Stomach (tissue), 9 donors: ENCODE measurements around the gene COMMD7. TPM values are rescaled to one million over a fixed set of nuclear protein-coding genes. Genes with fewer than 3 reads are reported as not detected.

ENCODE experiments used
- DNase-seq, 2 donors: peaks; one replicate each; pipeline versions ENCODE4 v3.0.0 to v3.0.0-alpha.2; 2013 to 2019
- H3K27ac ChIP-seq, 5 donors: fragments of 200-600 bp in 4 of 5; sonication (generic) in 4 of 5; one replicate each; pipeline ENCODE4 v1.5.1; 2013 to 2019; ENCODE audit warnings: mild to moderate bottlenecking in 1 of 5, moderate library complexity in 1 of 5
- H3K27me3 ChIP-seq, 3 donors: fragments of 200-600 bp; sonication (generic); one replicate each; pipeline ENCODE4 v1.5.1; 2017 to 2019; ENCODE audit warnings: mixed run types in 1 of 3
- H3K36me3 ChIP-seq, 4 donors: fragments of 200-600 bp; sonication (generic); 1 replicate in 3 of 4; 2 replicates in 1 of 4; pipeline ENCODE4 v1.5.1; 2016 to 2019
- H3K4me1 ChIP-seq, 4 donors: fragments of 200-600 bp; sonication (generic); one replicate each; pipeline ENCODE4 v1.5.1; 2016 to 2019
- H3K4me3 ChIP-seq, 4 donors: fragments of 200-600 bp; sonication (generic) in 3 of 4; one replicate each; pipeline ENCODE4 v1.5.1; 2016 to 2019; ENCODE audit warnings: mild to moderate bottlenecking in 1 of 4
- H3K9me3 ChIP-seq, 4 donors: fragments of 200-600 bp; sonication (generic); one replicate each; pipeline ENCODE4 v1.5.1; 2016 to 2019
- EP300 ChIP-seq: sonication (generic); formaldehyde crosslinking; IDR thresholded peaks from one replicate; pipeline ENCODE4 v1.6.1; 2017; ENCODE audit warnings: antibody characterized with exemption
- POLR2A ChIP-seq, 4 donors: fragments of 450-650 bp; IDR thresholded peaks; one replicate each; pipeline ENCODE4 v1.6.1; 2016; ENCODE audit warnings: antibody characterized with exemption in 4 of 4, control low read depth in 2 of 4, mild to moderate bottlenecking in 1 of 4, moderate library complexity in 1 of 4
- POLR2AphosphoS5 ChIP-seq, 3 donors: sonication (generic); formaldehyde crosslinking; IDR thresholded peaks; one replicate each; pipeline ENCODE4 v1.6.1; 2016; ENCODE audit warnings: antibody characterized with exemption in 3 of 3
- WGBS, 5 donors: extraction: QIAGEN DNeasy Blood & Tissue Kit in 3 of 5; methylation state at CpG; one replicate each; pipeline versions ENCODE4 v1.1.5 to v1.1.7; 2013 to 2018; 5-methylcytosine and 5-hydroxymethylcytosine counted together
- intact Hi-C: fragments of 100-400 bp; cut with DNase I; formaldehyde crosslinking; loops from one replicate; pipeline ENCODE4 v1.15.1; 2023; ENCODE audit warnings: low total_unique reads
- polyA plus RNA-seq, 3 donors: library from polyadenylated mRNA; stranded (reverse); fragments of 200-250 nt; gene quantifications; one replicate each; pipeline ENCODE4 v1.2.3, GENCODE V29; 2013
- total RNA-seq, 5 donors: library from RNA; depleted of rRNA; stranded (reverse); fragments of >200 nt; gene quantifications; one replicate each; pipeline versions ENCODE4 v1.1.0 to v1.2.3, GENCODE V29; 2014 to 2016
- TF ChIP-seq, protein P1 (sequence below), 7 experiments: fragments of 450-650 bp in 4 of 7; fragments of 200-600 bp in 3 of 7; sonication (generic) in 3 of 7; IDR thresholded peaks; one replicate each; pipeline ENCODE4 v1.5.1; 2016 to 2019; ENCODE audit warnings: antibody characterized with exemption in 7 of 7, control low read depth in 2 of 7, mild to moderate bottlenecking in 1 of 7
- donor health status: healthy with polysubstance abuse.
- donor health status: Bipolar disorder and iron deficiency.
- donor health status: healthy.

The COMMD7 gene
- total and polyA plus RNA-seq, 8 donors, result 3.8 to 61.9 (median 24.3) TPM

DNA sequence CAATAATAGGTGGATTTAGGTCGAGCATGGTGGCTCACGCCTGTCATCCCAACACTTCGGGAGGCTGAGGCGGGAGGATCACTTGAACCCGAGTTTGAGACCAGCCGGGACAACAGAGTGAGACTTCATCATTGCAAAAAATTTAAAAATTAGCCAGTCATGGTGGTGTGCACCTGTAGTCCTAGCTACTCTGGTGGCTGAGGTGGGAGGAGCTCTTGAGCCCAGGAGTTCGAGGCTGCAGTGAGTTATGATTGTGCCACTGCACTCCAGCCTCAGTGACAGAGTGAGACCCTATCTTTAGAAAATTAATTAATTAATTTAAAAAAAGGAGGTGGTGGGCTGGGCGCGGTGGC lies 56.1 kb downstream of the COMMD7 start:
- peaks cover 0 to 8% (median 3%) of the 10 kb centered on the region in 4 donors for H3K4me1 ChIP-seq
- no peak for TF ChIP-seq POLR2AphosphoS5 (IDR thresholded peaks at IDR 0.05)
- no peak for TF ChIP-seq POLR2A (IDR thresholded peaks at IDR 0.05)
- TF ChIP-seq, protein P1, sequence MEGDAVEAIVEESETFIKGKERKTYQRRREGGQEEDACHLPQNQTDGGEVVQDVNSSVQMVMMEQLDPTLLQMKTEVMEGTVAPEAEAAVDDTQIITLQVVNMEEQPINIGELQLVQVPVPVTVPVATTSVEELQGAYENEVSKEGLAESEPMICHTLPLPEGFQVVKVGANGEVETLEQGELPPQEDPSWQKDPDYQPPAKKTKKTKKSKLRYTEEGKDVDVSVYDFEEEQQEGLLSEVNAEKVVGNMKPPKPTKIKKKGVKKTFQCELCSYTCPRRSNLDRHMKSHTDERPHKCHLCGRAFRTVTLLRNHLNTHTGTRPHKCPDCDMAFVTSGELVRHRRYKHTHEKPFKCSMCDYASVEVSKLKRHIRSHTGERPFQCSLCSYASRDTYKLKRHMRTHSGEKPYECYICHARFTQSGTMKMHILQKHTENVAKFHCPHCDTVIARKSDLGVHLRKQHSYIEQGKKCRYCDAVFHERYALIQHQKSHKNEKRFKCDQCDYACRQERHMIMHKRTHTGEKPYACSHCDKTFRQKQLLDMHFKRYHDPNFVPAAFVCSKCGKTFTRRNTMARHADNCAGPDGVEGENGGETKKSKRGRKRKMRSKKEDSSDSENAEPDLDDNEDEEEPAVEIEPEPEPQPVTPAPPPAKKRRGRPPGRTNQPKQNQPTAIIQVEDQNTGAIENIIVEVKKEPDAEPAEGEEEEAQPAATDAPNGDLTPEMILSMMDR (IDR thresholded peaks at IDR 0.05), result no peak
- no peak for TF ChIP-seq EP300
- H3K9me3 ChIP-seq, result no peaks in the 10 kb centered on the region
- DNase-seq, result no peak
- no peaks in the 10 kb centered on the region for H3K27me3 ChIP-seq
- no peak overlapping the region for H3K27ac ChIP-seq
- H3K4me3 ChIP-seq, result no peak overlapping the region
- peaks cover 0 to 17% (median 8%) of the 10 kb centered on the region in 4 donors for H3K36me3 ChIP-seq
- intact Hi-C loops, result no loop called here
- 90 to 97% (median 96%) methylated on average over 9 of the region's 9 CpGs for WGBS, 5 donors

DNA sequence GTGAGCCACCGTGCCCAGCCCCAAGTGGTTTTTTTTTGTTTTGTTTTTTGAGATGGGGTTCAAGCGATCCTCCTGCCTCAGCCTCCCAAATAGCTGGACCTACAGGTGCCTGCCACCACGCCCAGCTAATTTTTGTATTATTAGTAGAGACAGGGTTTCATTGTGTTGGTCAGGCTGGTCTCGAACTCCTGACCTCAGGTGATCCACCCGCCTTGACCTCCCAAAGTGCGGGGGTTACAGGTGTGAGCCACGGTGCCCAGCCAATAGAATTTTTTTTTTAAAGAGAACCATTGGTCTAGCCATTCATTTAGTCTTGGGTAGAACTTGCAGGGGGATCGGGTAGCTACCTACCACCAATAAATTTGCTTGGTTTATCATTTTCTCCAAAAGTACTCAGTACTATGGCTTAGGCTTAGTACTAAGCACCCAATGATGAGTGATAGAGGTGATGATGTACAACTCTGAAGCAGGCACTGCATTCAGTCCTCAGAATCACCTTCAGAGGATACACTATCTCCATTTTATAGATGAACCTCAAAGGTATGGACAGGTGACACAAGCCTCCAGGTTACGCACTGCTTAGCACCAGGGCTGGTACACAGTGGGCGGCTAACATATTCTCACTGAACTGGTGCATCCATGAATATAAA lies 56.6 kb downstream of the COMMD7 start:
- Histone ChIP-seq H3K4me3 (no peak overlapping the region), H3K4me1 (peaks cover 0 to 9% (median 4%) of the 10 kb centered on the region in 4 donors), H3K36me3 (peaks cover 0 to 12% (median 6%) of the 10 kb centered on the region in 4 donors), H3K27me3 (no peaks in the 10 kb centered on the region), H3K9me3 (no peaks in the 10 kb centered on the region), H3K27ac (no peak overlapping the region)
- intact Hi-C loops, result no loop called here
- TF ChIP-seq EP300 (no peak), POLR2A (IDR thresholded peaks at IDR 0.05) (no peak), POLR2AphosphoS5 (IDR thresholded peaks at IDR 0.05) (no peak)
- TF ChIP-seq, protein P1 (IDR thresholded peaks at IDR 0.05), result no peak
- 94 to 97% (median 95%) methylated on average over 10 of the region's 10 CpGs for WGBS, 5 donors
- DNase-seq, result no peak

DNA sequence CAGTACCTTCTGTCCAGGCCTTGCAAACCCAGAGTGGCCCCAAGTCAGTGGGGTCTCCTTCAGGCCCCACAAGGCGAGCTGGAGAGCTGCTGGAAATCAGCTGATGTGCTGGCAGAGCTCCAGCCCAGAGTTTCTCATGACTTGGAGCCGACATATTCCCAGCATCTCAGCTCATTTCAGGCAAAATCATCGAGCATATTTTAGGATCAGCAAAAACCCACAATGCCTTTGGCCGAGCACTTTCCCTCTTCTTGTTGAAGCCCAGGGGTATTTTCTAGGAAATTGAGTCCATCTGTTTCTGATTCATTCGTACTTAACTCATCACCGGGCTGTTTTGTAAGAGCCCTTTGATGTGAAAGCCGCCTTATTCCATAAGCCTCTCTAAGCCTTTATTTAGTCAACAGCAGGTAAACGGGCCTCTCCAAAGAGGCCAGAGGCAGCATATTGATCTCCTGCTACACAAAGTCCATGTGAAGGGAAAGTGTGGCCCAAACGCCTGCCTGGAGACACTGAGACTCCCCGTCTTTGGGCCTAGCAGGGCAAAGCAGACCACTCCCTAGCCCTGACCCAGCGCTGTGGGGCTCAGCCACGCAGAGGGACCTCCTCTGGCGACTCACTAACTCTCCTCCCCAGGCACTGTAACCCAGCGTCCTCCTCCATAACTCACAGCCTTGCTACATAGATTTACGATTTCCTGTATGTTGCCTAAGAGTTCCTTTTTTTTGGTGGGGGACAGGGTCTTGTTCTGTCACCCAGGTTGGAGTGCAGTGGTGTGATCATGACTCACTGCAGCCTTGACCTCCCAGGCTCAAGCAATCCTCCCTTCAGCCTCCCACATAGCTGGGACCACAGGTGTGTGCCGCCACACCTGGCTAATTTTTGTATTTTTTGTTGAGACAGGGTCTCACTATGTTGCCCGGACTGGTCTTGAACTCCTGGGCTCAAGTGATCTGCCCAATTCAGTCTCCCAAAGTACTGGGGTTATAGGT lies 57.4 kb downstream of the COMMD7 start:
- intact Hi-C loops, result no loop called here
- whole genome bisulfite sequencing, 5 donors, result 49 to 58% (median 51%) methylated on average over 15 to 17 of the region's 17 CpGs
- TF ChIP-seq POLR2AphosphoS5 (IDR thresholded peaks at IDR 0.05), result no peak

DNA sequence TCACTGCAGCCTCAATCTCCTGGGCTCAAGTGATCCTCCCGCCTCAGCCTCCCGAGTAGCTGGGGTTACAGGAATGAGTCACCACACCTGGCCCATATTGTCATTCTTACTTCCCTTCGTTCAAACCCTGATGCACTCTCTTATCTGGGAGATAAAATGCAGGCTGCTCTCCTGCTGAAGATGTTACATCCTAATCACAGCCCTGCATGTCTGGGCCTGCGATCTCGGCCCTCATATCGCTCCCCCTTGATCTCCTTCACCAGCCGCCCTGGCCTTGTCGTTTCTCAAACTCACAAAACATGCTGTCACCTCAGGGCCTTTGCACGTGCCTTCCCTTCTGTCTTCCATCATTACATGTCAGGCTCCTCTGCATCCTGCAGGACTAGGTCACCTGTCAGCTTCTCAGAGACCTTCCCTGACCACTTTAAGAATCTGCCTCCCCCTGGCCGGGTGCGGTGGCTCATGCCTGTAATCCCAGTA lies 60.7 kb downstream of the COMMD7 start:
- no peak for DNase-seq
- Histone ChIP-seq H3K4me3 (no peak overlapping the region), H3K27ac (no peak overlapping the region), H3K9me3 (no peaks in the 10 kb centered on the region), H3K4me1 (peaks cover 0 to 15% (median 6%) of the 10 kb centered on the region in 4 donors), H3K27me3 (no peaks in the 10 kb centered on the region), H3K36me3 (no peaks in the 10 kb centered on the region)
- intact Hi-C loops, result loop anchor here (5.0 kb wide), 1 partner anchor 90 kb away; no protein-coding TSS in a partner anchor
- WGBS, 5 donors, result 85 to 90% (median 89%) methylated on average over 11 of the region's 11 CpGs
- TF ChIP-seq POLR2A (IDR thresholded peaks at IDR 0.05) (no peak), EP300 (no peak), POLR2AphosphoS5 (IDR thresholded peaks at IDR 0.05) (no peak)
- TF ChIP-seq, protein P1 (IDR thresholded peaks at IDR 0.05), result no peak

More for the DNA sequence above, 57.4 kb downstream of the COMMD7 start:
- Histone ChIP-seq H3K4me1 (peaks cover 0 to 15% (median 6%) of the 10 kb centered on the region in 4 donors), H3K9me3 (no peaks in the 10 kb centered on the region), H3K27ac (peak overlapping the region in 1 of 5 donors; percentile 19), H3K4me3 (no peak overlapping the region), H3K27me3 (no peaks in the 10 kb centered on the region), H3K36me3 (peaks cover 0 to 9% (median 6%) of the 10 kb centered on the region in 4 donors)
- DNase-seq, result peak in 1 of 2 donors; percentile 69
